Neural cell (in vitro differentiated cells): ENCODE results near the gene SEC61B. TPM values are rescaled to one million over a fixed set of nuclear protein-coding genes. Genes with fewer than 3 reads are reported as not detected.

ENCODE experiments used
- H2AFZ ChIP-seq: fragments of 200-600, 300-800 bp; sonication (generic), shearing (Covaris generic); 2 replicates; pipeline ENCODE4 v1.6.0; 2014; ENCODE audit warnings: low read depth, mild to moderate bottlenecking, antibody characterized with exemption, low read length, moderate library complexity
- H3F3A ChIP-seq: fragments of 200-600 bp; shearing (Covaris generic); 2 replicates; pipeline ENCODE4 v1.6.1; 2016; ENCODE audit warnings: mild to moderate bottlenecking, moderate library complexity, mixed read lengths, antibody characterized with exemption, low read length; ENCODE audit not compliant: insufficient read depth, poor library complexity, severe bottlenecking
- H3K27ac ChIP-seq: fragments of 200-600, 300-800 bp; sonication (generic), shearing (Covaris generic); 2 replicates; pipeline ENCODE4 v1.5.1; 2014; ENCODE audit warnings: mild to moderate bottlenecking, low read length, moderate library complexity
- H3K27me3 ChIP-seq: fragments of 300-800, 200-600 bp; sonication (generic), shearing (Covaris generic); 2 replicates; pipeline ENCODE4 v1.6.0; 2014; ENCODE audit warnings: mild to moderate bottlenecking, low read depth, low read length, moderate library complexity; ENCODE audit not compliant: insufficient read depth
- H3K36me3 ChIP-seq: fragments of 300-800, 200-600 bp; sonication (generic), shearing (Covaris generic); 2 replicates; pipeline ENCODE4 v1.5.1; 2014; ENCODE audit warnings: mild to moderate bottlenecking, antibody characterized with exemption, low read length, moderate library complexity; ENCODE audit not compliant: insufficient read depth
- H3K4me2 ChIP-seq: fragments of 300-800, 200-600 bp; sonication (generic), shearing (Covaris generic); 2 replicates; pipeline ENCODE4 v1.6.0; 2014; ENCODE audit warnings: mild to moderate bottlenecking, low read length
- H3K4me3 ChIP-seq: fragments of 300-800, 200-600 bp; sonication (generic), shearing (Covaris generic); 2 replicates; pipeline ENCODE4 v1.5.1; 2014; ENCODE audit warnings: mild to moderate bottlenecking, low read length, moderate library complexity
- H3K79me2 ChIP-seq: fragments of 200-600 bp; shearing (Covaris generic); replicated peaks from 2 replicates; pipeline ENCODE4 v1.6.0; 2014; ENCODE audit warnings: mild to moderate bottlenecking, low read length, moderate library complexity; ENCODE audit not compliant: insufficient read depth
- H3K9ac ChIP-seq: fragments of 300-800, 200-600 bp; sonication (generic), shearing (Covaris generic); 2 replicates; pipeline ENCODE4 v1.6.1; 2016; ENCODE audit warnings: mild to moderate bottlenecking, low read length, mixed read lengths
- H3K9me2 ChIP-seq: fragments of 200-600 bp; shearing (Covaris generic); 2 replicates; pipeline ENCODE4 v1.6.1; 2016; ENCODE audit warnings: mild to moderate bottlenecking, low read length, mixed read lengths; ENCODE audit not compliant: insufficient read depth
- H3K9me3 ChIP-seq: fragments of 200-600, 300-800 bp; sonication (generic), shearing (Covaris generic); 2 replicates; pipeline ENCODE4 v1.6.1; 2016; ENCODE audit warnings: mild to moderate bottlenecking, mixed run types, low read length, moderate library complexity, mixed read lengths
- H4K20me1 ChIP-seq: fragments of 200-600 bp; shearing (Covaris generic); 2 replicates; pipeline ENCODE4 v1.6.1; 2016; ENCODE audit warnings: mild to moderate bottlenecking, mixed run types; ENCODE audit not compliant: insufficient read depth
- CTCF ChIP-seq: fragments of 450-650 bp; IDR thresholded peaks from 2 replicates; pipeline ENCODE4 v1.5.1; 2014; ENCODE audit warnings: antibody characterized with exemption, mild to moderate bottlenecking, moderate library complexity; ENCODE audit not compliant: poor library complexity, severe bottlenecking
- EP300 ChIP-seq: fragments of 450-650 bp; conservative IDR thresholded peaks from 2 replicates; pipeline ENCODE4 v1.6.1; 2014; ENCODE audit warnings: antibody characterized with exemption, mild to moderate bottlenecking, moderate library complexity; ENCODE audit not compliant: poor library complexity, severe bottlenecking
- EZH2 ChIP-seq: fragments of 200-600, 300-800 bp; shearing (Covaris generic), sonication (generic); IDR thresholded peaks from 2 replicates; pipeline ENCODE4 v1.6.1; 2014; ENCODE audit warnings: antibody characterized with exemption, low read length, borderline replicate concordance, mild to moderate bottlenecking; ENCODE audit not compliant: insufficient read depth, poor library complexity, severe bottlenecking
- MXI1 ChIP-seq: fragments of 450-650 bp; conservative IDR thresholded peaks from 2 replicates; pipeline ENCODE4 v1.6.1; 2014; ENCODE audit warnings: antibody characterized with exemption, mild to moderate bottlenecking; ENCODE audit not compliant: poor library complexity, severe bottlenecking
- POLR2AphosphoS5 ChIP-seq: IDR thresholded peaks from 2 replicates; pipeline ENCODE4 v1.6.1; 2012
- RAD21 ChIP-seq: fragments of 450-650 bp; conservative IDR thresholded peaks from 2 replicates; pipeline ENCODE4 v1.6.1; 2014; ENCODE audit warnings: antibody characterized with exemption, mild to moderate bottlenecking, moderate library complexity
- REST ChIP-seq: IDR thresholded peaks from 2 replicates; pipeline ENCODE4 v1.6.1; 2012; ENCODE audit warnings: borderline replicate concordance
- SMC3 ChIP-seq: fragments of 450-650 bp; conservative IDR thresholded peaks from 2 replicates; pipeline ENCODE4 v1.6.1; 2014; ENCODE audit warnings: antibody characterized with exemption, mild to moderate bottlenecking, moderate library complexity; ENCODE audit not compliant: poor library complexity
- TAF1 ChIP-seq: IDR thresholded peaks from 2 replicates; pipeline ENCODE4 v1.6.1; 2012; ENCODE audit warnings: low read depth
- polyA plus RNA-seq: library from polyadenylated mRNA; depleted of rRNA; stranded (reverse); fragments of >200 nt; gene quantifications from 2 replicates; pipeline ENCODE4 v1.2.3, GENCODE V29; 2014

The SEC61B gene
- polyA plus RNA-seq, 1 donor from 2014 or later: 203 TPM

GRCh38 chr9:99226054-99226453 is 4.0 kb downstream of the SEC61B start:
- H3K4me2 ChIP-seq: no peak overlapping the region
- H3K27ac ChIP-seq: no peak overlapping the region
- no peaks in the 10 kb centered on the region for H3K27me3 ChIP-seq
- no peak overlapping the region for H2AFZ ChIP-seq
- peaks cover 24% of the 10 kb centered on the region for H3K79me2 ChIP-seq
- no peak overlapping the region for H3K4me3 ChIP-seq
- TF ChIP-seq EZH2 (no peak), EP300 (no peak), REST (no peak), CTCF (no peak), TAF1 (no peak), POLR2AphosphoS5 (no peak), MXI1 (no peak), SMC3 (no peak), RAD21 (no peak)
- no peaks in the 10 kb centered on the region for H3K9me2 ChIP-seq
- no peaks in the 10 kb centered on the region for H3F3A ChIP-seq
- H3K9me3 ChIP-seq: no peaks in the 10 kb centered on the region
- no peaks in the 10 kb centered on the region for H4K20me1 ChIP-seq
- no peak overlapping the region for H3K9ac ChIP-seq
- H3K36me3 ChIP-seq: peaks cover 10% of the 10 kb centered on the region

- TF ChIP-seq CTCF (no peak), EZH2 (no peak), SMC3 (no peak), REST (no peak), TAF1 (no peak)
- Histone ChIP-seq H4K20me1 (no peaks in the 10 kb centered on the region), H3K79me2 (no peaks in the 10 kb centered on the region), H3F3A (no peaks in the 10 kb centered on the region), H3K36me3 (peaks cover 19% of the 10 kb centered on the region), H3K27me3 (no peaks in the 10 kb centered on the region), H3K27ac (no peak overlapping the region), H3K4me2 (no peak overlapping the region), H2AFZ (no peak overlapping the region), H3K9ac (no peak overlapping the region), H3K9me3 (no peaks in the 10 kb centered on the region), H3K4me3 (no peak overlapping the region), H3K9me2 (no peaks in the 10 kb centered on the region)
These were observed 8.1 kb downstream of the SEC61B start for GRCh38 chr9:99230206-99230605.
